ENCODE measurements around the gene LRRFIP1.
"Not testable (repeated sequence)": the region's sequence is repeated elsewhere in the genome, so short reads cannot be mapped to it uniquely, and the experiment has no call there.

Gene LRRFIP1

GRCh38 chr2:237774811-237775553 lies 147.6 kb downstream of the LRRFIP1 start:
- H3K9ac ChIP-seq (ENCODE audit: low read depth, low read length) = no peak overlapping the region
- H3K4me1 ChIP-seq (ENCODE audit: insufficient read depth, low read length) = no peaks in the 10 kb centered on the region
- H3K27me3 ChIP-seq (ENCODE audit: insufficient read depth, low read length, poor library complexity) = no peaks in the 10 kb centered on the region
- no peak overlapping the region for H3K27ac ChIP-seq (ENCODE audit: low read length)
- no peak overlapping the region for H3K4me3 ChIP-seq (ENCODE audit: low read depth in 1 of 2, low read length in 2 of 2)
- H3K36me3 ChIP-seq (ENCODE audit: insufficient read depth, low read length) = peaks cover 35% of the 10 kb centered on the region
- no peaks in the 10 kb centered on the region for H3K9me3 ChIP-seq (ENCODE audit: insufficient read depth, low read length, severe bottlenecking)
- H2AFZ ChIP-seq (ENCODE audit: low read depth, low read length) = no peak overlapping the region
- H3K4me2 ChIP-seq (ENCODE audit: insufficient read depth, low read length) = no peak overlapping the region
- H4K20me1 ChIP-seq (ENCODE audit: insufficient read depth, low read length) = no peaks in the 10 kb centered on the region
- TF ChIP-seq CTCF (IDR thresholded peaks at IDR 0.05; ENCODE audit: borderline replicate concordance, extremely low read depth, low read length, poor library complexity, severe bottlenecking) (peak; percentile 76), EZH2 (IDR thresholded peaks at IDR 0.05; ENCODE audit: borderline replicate concordance, low read depth, low read length, severe bottlenecking) (no peak)
- DNase-seq = peak; percentile 48
- no peaks in the 10 kb centered on the region for H3K79me2 ChIP-seq (ENCODE audit: insufficient read depth, low read length)
- ATAC-seq (ENCODE audit: insufficient read depth, low read depth) = peak; percentile 83

GRCh38 chr2:237779521-237779920 lies 152.1 kb downstream of the LRRFIP1 start:
- ATAC-seq (ENCODE audit: insufficient read depth, low read depth) (no peak), DNase-seq (no peak)
- Histone ChIP-seq H2AFZ (ENCODE audit: low read depth, low read length) (no peak overlapping the region), H3K4me3 (ENCODE audit: low read depth in 1 of 2, low read length in 2 of 2) (no peak overlapping the region), H3K79me2 (ENCODE audit: insufficient read depth, low read length) (no peaks in the 10 kb centered on the region), H4K20me1 (ENCODE audit: insufficient read depth, low read length) (no peaks in the 10 kb centered on the region), H3K27ac (ENCODE audit: low read length) (no peak overlapping the region), H3K9me3 (ENCODE audit: insufficient read depth, low read length, severe bottlenecking) (no peaks in the 10 kb centered on the region), H3K9ac (ENCODE audit: low read depth, low read length) (no peak overlapping the region), H3K36me3 (ENCODE audit: insufficient read depth, low read length) (peaks cover 37% of the 10 kb centered on the region), H3K4me1 (ENCODE audit: insufficient read depth, low read length) (no peaks in the 10 kb centered on the region), H3K27me3 (ENCODE audit: insufficient read depth, low read length, poor library complexity) (no peaks in the 10 kb centered on the region), H3K4me2 (ENCODE audit: insufficient read depth, low read length) (no peak overlapping the region)
- TF ChIP-seq CTCF (IDR thresholded peaks at IDR 0.05; ENCODE audit: borderline replicate concordance, extremely low read depth, low read length, poor library complexity, severe bottlenecking) (no peak), EZH2 (IDR thresholded peaks at IDR 0.05; ENCODE audit: borderline replicate concordance, low read depth, low read length, severe bottlenecking) (no peak)

GRCh38 chr2:237782181-237782580 lies 154.8 kb downstream of the LRRFIP1 start:
- Histone ChIP-seq H3K27me3 (ENCODE audit: insufficient read depth, low read length, poor library complexity) (no peaks in the 10 kb centered on the region), H3K4me2 (ENCODE audit: insufficient read depth, low read length) (no peak overlapping the region), H4K20me1 (ENCODE audit: insufficient read depth, low read length) (no peaks in the 10 kb centered on the region), H3K36me3 (ENCODE audit: insufficient read depth, low read length) (peaks cover 26% of the 10 kb centered on the region), H3K4me3 (ENCODE audit: low read depth in 1 of 2, low read length in 2 of 2) (no peak overlapping the region), H2AFZ (ENCODE audit: low read depth, low read length) (no peak overlapping the region), H3K4me1 (ENCODE audit: insufficient read depth, low read length) (no peaks in the 10 kb centered on the region), H3K79me2 (ENCODE audit: insufficient read depth, low read length) (no peaks in the 10 kb centered on the region), H3K9ac (ENCODE audit: low read depth, low read length) (no peak overlapping the region), H3K9me3 (ENCODE audit: insufficient read depth, low read length, severe bottlenecking) (peaks cover 10% of the 10 kb centered on the region), H3K27ac (ENCODE audit: low read length) (no peak overlapping the region)
- TF ChIP-seq CTCF (IDR thresholded peaks at IDR 0.05; ENCODE audit: borderline replicate concordance, extremely low read depth, low read length, poor library complexity, severe bottlenecking) (no peak), EZH2 (IDR thresholded peaks at IDR 0.05; ENCODE audit: borderline replicate concordance, low read depth, low read length, severe bottlenecking) (no peak)
- no peak for ATAC-seq (ENCODE audit: insufficient read depth, low read depth)
- DNase-seq = no peak

- ATAC-seq (ENCODE audit: insufficient read depth, low read depth); H2AFZ ChIP-seq (ENCODE audit: low read depth, low read length); H3K27me3 ChIP-seq (ENCODE audit: insufficient read depth, low read length, poor library complexity); H3K27ac ChIP-seq (ENCODE audit: low read length); DNase-seq; H3K4me2 ChIP-seq (ENCODE audit: insufficient read depth, low read length); H3K4me3 ChIP-seq (ENCODE audit: low read depth in 1 of 2, low read length in 2 of 2); H4K20me1 ChIP-seq (ENCODE audit: insufficient read depth, low read length); H3K4me1 ChIP-seq (ENCODE audit: insufficient read depth, low read length); H3K79me2 ChIP-seq (ENCODE audit: insufficient read depth, low read length); H3K9ac ChIP-seq (ENCODE audit: low read depth, low read length): not testable (repeated sequence)
- H3K36me3 ChIP-seq (ENCODE audit: insufficient read depth, low read length) = peaks cover 20% of the 10 kb centered on the region
- H3K9me3 ChIP-seq (ENCODE audit: insufficient read depth, low read length, severe bottlenecking) = peaks cover 12% of the 10 kb centered on the region
Observed at GRCh38 chr2:237783678-237784077, 156.3 kb downstream of the LRRFIP1 start.
